Nephron (organoid): ENCODE measurements around the gene RNASE8.

ENCODE experiments used
- H3K27ac Mint-ChIP-seq, 3 experiments: 2 replicates each; pipeline ENCODE4 v1.8.0; 2020; ENCODE audit warnings: mixed read lengths in 3 of 3, mild to moderate bottlenecking in 2 of 3, moderate library complexity in 1 of 3
- H3K27me3 Mint-ChIP-seq: 2 replicates; pipeline ENCODE4 v1.8.0; 2021; ENCODE audit warnings: low read depth, mild to moderate bottlenecking, moderate library complexity, mixed read lengths
- H3K36me3 Mint-ChIP-seq: 2 replicates; pipeline ENCODE4 v1.8.0; 2020; ENCODE audit warnings: low read depth, mixed read lengths
- H3K4me1 Mint-ChIP-seq: 2 replicates; pipeline ENCODE4 v1.8.0; 2020; ENCODE audit warnings: mixed read lengths
- H3K4me3 Mint-ChIP-seq, 3 experiments: 2 replicates each; pipeline ENCODE4 v1.8.0; 2020; ENCODE audit warnings: mild to moderate bottlenecking in 3 of 3, mixed read lengths in 3 of 3, moderate library complexity in 2 of 3
- H3K9me3 Mint-ChIP-seq: 2 replicates; pipeline ENCODE4 v1.8.0; 2020; ENCODE audit warnings: mixed read lengths
- TF ChIP-seq, protein P1 (sequence below), 3 experiments: fragments of 200-600 bp; sonication (generic); IDR thresholded peaks; one replicate each; pipeline ENCODE4 v1.5.0; 2021; ENCODE audit warnings: antibody characterized with exemption in 3 of 3; ENCODE audit not compliant: unreplicated experiment in 3 of 3

RNASE8 gene

DNA sequence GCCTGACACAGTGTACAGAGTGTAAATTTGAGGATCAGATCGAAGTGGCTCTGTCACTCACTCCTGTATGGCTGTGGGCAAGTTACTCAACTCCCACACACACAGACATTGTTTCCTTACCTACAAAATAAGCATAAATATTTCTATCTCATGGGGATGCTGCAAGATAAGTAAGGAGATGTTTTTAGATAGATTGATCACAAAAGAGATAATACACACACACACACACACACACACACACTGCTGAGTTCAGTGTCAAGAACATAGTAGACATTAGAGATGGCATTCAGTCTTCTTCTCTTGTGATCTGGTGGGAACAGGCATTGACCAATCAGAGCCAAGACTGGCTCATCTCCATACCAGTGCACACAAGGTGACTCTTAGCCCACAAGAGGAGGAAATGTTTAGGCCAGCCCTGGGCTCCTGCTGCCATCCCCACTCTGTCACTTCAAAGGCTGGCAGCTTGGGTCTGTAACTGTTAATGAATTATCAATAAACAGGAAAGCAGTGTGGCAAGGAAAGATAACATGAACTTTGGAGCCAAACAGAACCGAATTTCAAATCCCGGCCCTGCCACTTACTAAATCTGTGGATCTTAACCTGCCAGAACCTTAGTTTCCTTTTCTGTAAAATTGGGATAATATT, 3.4 kb upstream of the RNASE8 start:
- Mint-ChIP-seq H3K4me1 (peaks cover 16% of the 10 kb centered on the region), H3K4me3 (no peak overlapping the region), H3K27ac (peak overlapping the region; percentile 59 to 82 (median 71)), H3K36me3 (no peaks in the 10 kb centered on the region), H3K9me3 (no peaks in the 10 kb centered on the region), H3K27me3 (no peaks in the 10 kb centered on the region)
- TF ChIP-seq, protein P1, sequence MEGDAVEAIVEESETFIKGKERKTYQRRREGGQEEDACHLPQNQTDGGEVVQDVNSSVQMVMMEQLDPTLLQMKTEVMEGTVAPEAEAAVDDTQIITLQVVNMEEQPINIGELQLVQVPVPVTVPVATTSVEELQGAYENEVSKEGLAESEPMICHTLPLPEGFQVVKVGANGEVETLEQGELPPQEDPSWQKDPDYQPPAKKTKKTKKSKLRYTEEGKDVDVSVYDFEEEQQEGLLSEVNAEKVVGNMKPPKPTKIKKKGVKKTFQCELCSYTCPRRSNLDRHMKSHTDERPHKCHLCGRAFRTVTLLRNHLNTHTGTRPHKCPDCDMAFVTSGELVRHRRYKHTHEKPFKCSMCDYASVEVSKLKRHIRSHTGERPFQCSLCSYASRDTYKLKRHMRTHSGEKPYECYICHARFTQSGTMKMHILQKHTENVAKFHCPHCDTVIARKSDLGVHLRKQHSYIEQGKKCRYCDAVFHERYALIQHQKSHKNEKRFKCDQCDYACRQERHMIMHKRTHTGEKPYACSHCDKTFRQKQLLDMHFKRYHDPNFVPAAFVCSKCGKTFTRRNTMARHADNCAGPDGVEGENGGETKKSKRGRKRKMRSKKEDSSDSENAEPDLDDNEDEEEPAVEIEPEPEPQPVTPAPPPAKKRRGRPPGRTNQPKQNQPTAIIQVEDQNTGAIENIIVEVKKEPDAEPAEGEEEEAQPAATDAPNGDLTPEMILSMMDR (IDR thresholded peaks at IDR 0.05; ENCODE audit: unreplicated experiment in 3 of 3), result no peak

- TF ChIP-seq, protein P1 (IDR thresholded peaks at IDR 0.05; ENCODE audit: unreplicated experiment in 3 of 3), result no peak
- H3K27ac Mint-ChIP-seq, result peak overlapping the region in 1 of 3 experiments; percentile 37
Observed at GRCh38 chr14:21054768-21055145, 2.9 kb upstream of the RNASE8 start.

GRCh38 chr14:21055432-21056117, 2.0 kb upstream of the RNASE8 start:
- peaks cover 22% of the 10 kb centered on the region for H3K4me1 Mint-ChIP-seq
- H3K4me3 Mint-ChIP-seq, result no peak overlapping the region
- TF ChIP-seq, protein P1 (IDR thresholded peaks at IDR 0.05; ENCODE audit: unreplicated experiment in 3 of 3), result no peak
- peak overlapping the region; percentile 67 to 91 (median 88) for H3K27ac Mint-ChIP-seq
- H3K27me3 Mint-ChIP-seq, result no peaks in the 10 kb centered on the region
- H3K9me3 Mint-ChIP-seq, result no peaks in the 10 kb centered on the region
- H3K36me3 Mint-ChIP-seq, result no peaks in the 10 kb centered on the region

More at GRCh38 chr14:21054768-21055145, 2.9 kb upstream of the RNASE8 start:
- Mint-ChIP-seq H3K4me3 (no peak overlapping the region), H3K27me3 (no peaks in the 10 kb centered on the region), H3K36me3 (no peaks in the 10 kb centered on the region), H3K4me1 (peaks cover 18% of the 10 kb centered on the region), H3K9me3 (no peaks in the 10 kb centered on the region)

- H3K4me3 Mint-ChIP-seq, result no peak overlapping the region
- H3K36me3 Mint-ChIP-seq, result no peaks in the 10 kb centered on the region
- H3K27ac Mint-ChIP-seq, result no peak overlapping the region
- H3K27me3 Mint-ChIP-seq, result no peaks in the 10 kb centered on the region
- no peaks in the 10 kb centered on the region for H3K9me3 Mint-ChIP-seq
- H3K4me1 Mint-ChIP-seq, result peaks cover 22% of the 10 kb centered on the region
- TF ChIP-seq, protein P1 (IDR thresholded peaks at IDR 0.05; ENCODE audit: unreplicated experiment in 3 of 3), result no peak
Observed at GRCh38 chr14:21056520-21057163, 980 bp upstream of the RNASE8 start.

- H3K27ac Mint-ChIP-seq, result peak overlapping the region; percentile 58 to 88 (median 84)
- no peaks in the 10 kb centered on the region for H3K9me3 Mint-ChIP-seq
- H3K36me3 Mint-ChIP-seq, result no peaks in the 10 kb centered on the region
- H3K4me3 Mint-ChIP-seq, result no peak overlapping the region
- TF ChIP-seq, protein P1 (IDR thresholded peaks at IDR 0.05; ENCODE audit: unreplicated experiment in 3 of 3), result no peak
- peaks cover 4% of the 10 kb centered on the region for H3K27me3 Mint-ChIP-seq
- peaks cover 34% of the 10 kb centered on the region for H3K4me1 Mint-ChIP-seq
Observed at GRCh38 chr14:21058903-21059302, 1.3 kb downstream of the RNASE8 start.
